ENCODE results near the gene DPM1.

The DPM1 gene

GRCh38 chr20:50957276-50957675, 1.1 kb downstream of the DPM1 start:
- peaks cover 3% of the 10 kb centered on the region; the same call in 1 of the 2 replicates for H3K36me3 ChIP-seq (ENCODE audit: insufficient read depth)
- no peak overlapping the region for H2AFZ ChIP-seq (ENCODE audit: low read depth)
- no peaks in the 10 kb centered on the region for H4K20me1 ChIP-seq (ENCODE audit: insufficient read depth)
- peaks cover 78% of the 10 kb centered on the region for H3K79me2 ChIP-seq (ENCODE audit: insufficient read depth, low read depth)
- H3K9ac ChIP-seq, result peak overlapping the region; percentile 95
- peak overlapping the region; percentile 95 for H3K27ac ChIP-seq
- H3K4me3 ChIP-seq (IDR thresholded peaks at IDR 0.05; ENCODE audit: insufficient read depth, low read depth, low read length), result no peak overlapping the region
- TF ChIP-seq CTCF (conservative IDR thresholded peaks at IDR 0.05; ENCODE audit: low read depth, low read length), result no peak
- peaks cover 59% of the 10 kb centered on the region for H3K4me1 ChIP-seq (ENCODE audit: low read depth, poor library complexity, severe bottlenecking)
- no peaks in the 10 kb centered on the region for H3K27me3 ChIP-seq (ENCODE audit: insufficient read depth, low read depth)
- peak overlapping the region; percentile 87 for H3K4me2 ChIP-seq

DNA sequence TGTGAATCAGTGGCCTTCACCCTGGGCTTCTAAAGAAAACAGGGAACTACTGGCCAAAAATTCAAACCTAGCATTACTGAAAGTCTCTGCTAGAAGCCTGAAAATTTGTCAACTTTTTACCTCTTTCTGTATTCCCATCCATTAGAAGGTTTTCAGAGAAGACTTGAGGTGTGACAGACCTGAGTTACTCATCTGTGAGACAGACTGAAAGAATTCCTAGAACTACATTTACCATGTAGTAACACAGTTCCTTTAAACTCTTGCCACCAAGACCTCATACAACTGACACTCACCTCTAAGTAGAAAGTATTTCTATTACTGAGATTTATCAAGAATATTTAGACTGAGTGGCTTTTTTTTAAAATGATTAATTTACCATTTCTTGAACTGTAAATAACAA, 4.5 kb downstream of the DPM1 start:
- H2AFZ ChIP-seq (ENCODE audit: low read depth), result no peak overlapping the region
- no peaks in the 10 kb centered on the region for H4K20me1 ChIP-seq (ENCODE audit: insufficient read depth)
- H3K4me1 ChIP-seq (ENCODE audit: low read depth, poor library complexity, severe bottlenecking), result peaks cover 69% of the 10 kb centered on the region
- H3K4me3 ChIP-seq (IDR thresholded peaks at IDR 0.05; ENCODE audit: insufficient read depth, low read depth, low read length), result no peak overlapping the region
- peaks cover 12% of the 10 kb centered on the region; the same call in 1 of the 2 replicates for H3K36me3 ChIP-seq (ENCODE audit: insufficient read depth)
- H3K9ac ChIP-seq, result peak overlapping the region; percentile 11; the same call in 1 of the 2 replicates
- peaks cover 89% of the 10 kb centered on the region for H3K79me2 ChIP-seq (ENCODE audit: insufficient read depth, low read depth)
- H3K4me2 ChIP-seq, result peak overlapping the region; percentile 87
- H3K27ac ChIP-seq, result peak overlapping the region; percentile 71
- no peaks in the 10 kb centered on the region for H3K27me3 ChIP-seq (ENCODE audit: insufficient read depth, low read depth)
- TF ChIP-seq CTCF (conservative IDR thresholded peaks at IDR 0.05; ENCODE audit: low read depth, low read length), result no peak

DNA sequence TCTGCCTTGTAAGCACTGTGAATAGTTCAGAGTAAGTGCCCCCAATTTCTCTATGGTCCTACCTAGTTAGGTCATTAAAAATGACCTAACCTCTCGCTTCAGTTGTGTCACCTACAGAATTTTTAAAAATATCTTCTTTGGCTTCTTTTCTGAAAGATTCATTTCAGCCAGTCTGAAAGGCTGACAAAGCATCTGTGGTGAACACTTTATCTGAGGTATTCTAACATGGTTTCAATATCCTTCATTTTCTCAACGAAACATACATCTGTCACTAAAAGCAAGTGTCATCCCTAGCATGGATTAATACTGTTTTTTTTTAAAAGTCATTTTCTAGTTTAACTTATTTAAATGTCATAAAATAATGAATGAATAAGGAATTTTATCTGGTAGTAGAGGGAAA, 5.1 kb downstream of the DPM1 start:
- Histone ChIP-seq H2AFZ (ENCODE audit: low read depth) (no peak overlapping the region), H4K20me1 (ENCODE audit: insufficient read depth) (no peaks in the 10 kb centered on the region), H3K27me3 (ENCODE audit: insufficient read depth, low read depth) (no peaks in the 10 kb centered on the region), H3K27ac (peak overlapping the region; percentile 71), H3K79me2 (ENCODE audit: insufficient read depth, low read depth) (peaks cover 93% of the 10 kb centered on the region), H3K4me3 (IDR thresholded peaks at IDR 0.05; ENCODE audit: insufficient read depth, low read depth, low read length) (no peak overlapping the region), H3K4me2 (peak overlapping the region; percentile 87), H3K36me3 (ENCODE audit: insufficient read depth) (peaks cover 12% of the 10 kb centered on the region; the same call in 1 of the 2 replicates), H3K9ac (peak overlapping the region; percentile 11; the same call in 1 of the 2 replicates), H3K4me1 (ENCODE audit: low read depth, poor library complexity, severe bottlenecking) (peaks cover 69% of the 10 kb centered on the region)
- no peak for TF ChIP-seq CTCF (conservative IDR thresholded peaks at IDR 0.05; ENCODE audit: low read depth, low read length)

GRCh38 chr20:50948132-50948785, 10.1 kb downstream of the DPM1 start:
- H3K79me2 ChIP-seq (ENCODE audit: insufficient read depth, low read depth), result peaks cover 69% of the 10 kb centered on the region
- TF ChIP-seq CTCF (conservative IDR thresholded peaks at IDR 0.05; ENCODE audit: low read depth, low read length), result no peak

More at GRCh38 chr20:50948132-50948785, 10.1 kb downstream of the DPM1 start:
- no peak overlapping the region for H2AFZ ChIP-seq (ENCODE audit: low read depth)
- H4K20me1 ChIP-seq (ENCODE audit: insufficient read depth), result no peaks in the 10 kb centered on the region
- H3K9ac ChIP-seq, result no peak overlapping the region
- H3K36me3 ChIP-seq (ENCODE audit: insufficient read depth), result peaks cover 24% of the 10 kb centered on the region; the same call in 1 of the 2 replicates
- H3K27ac ChIP-seq, result no peak overlapping the region
- H3K4me3 ChIP-seq (IDR thresholded peaks at IDR 0.05; ENCODE audit: insufficient read depth, low read depth, low read length), result no peak overlapping the region
- H3K4me2 ChIP-seq, result no peak overlapping the region
- peaks cover 32% of the 10 kb centered on the region for H3K4me1 ChIP-seq (ENCODE audit: low read depth, poor library complexity, severe bottlenecking)
- H3K27me3 ChIP-seq (ENCODE audit: insufficient read depth, low read depth), result no peaks in the 10 kb centered on the region; the same call in 1 of the 2 replicates

All from KMS-11 (cell line).